HL-60/S4 treated with phorbol 12-myristate 13-acetate at 8.2 ng/mL for 4 days and 3 days (cell line): ENCODE data around the gene STARD3.
"Not testable (repeated sequence)": the region's sequence is repeated elsewhere in the genome, so short reads cannot be mapped to it uniquely, and the experiment has no call there.

ENCODE experiments used
- in situ Hi-C: fragments of 300-500 bp; cut with MboI; formaldehyde crosslinking; loops from 2 replicates; pipeline ENCODE4 v1.15.0; 2022; ENCODE audit warnings: low sequenced_read_pairs

Gene STARD3

DNA sequence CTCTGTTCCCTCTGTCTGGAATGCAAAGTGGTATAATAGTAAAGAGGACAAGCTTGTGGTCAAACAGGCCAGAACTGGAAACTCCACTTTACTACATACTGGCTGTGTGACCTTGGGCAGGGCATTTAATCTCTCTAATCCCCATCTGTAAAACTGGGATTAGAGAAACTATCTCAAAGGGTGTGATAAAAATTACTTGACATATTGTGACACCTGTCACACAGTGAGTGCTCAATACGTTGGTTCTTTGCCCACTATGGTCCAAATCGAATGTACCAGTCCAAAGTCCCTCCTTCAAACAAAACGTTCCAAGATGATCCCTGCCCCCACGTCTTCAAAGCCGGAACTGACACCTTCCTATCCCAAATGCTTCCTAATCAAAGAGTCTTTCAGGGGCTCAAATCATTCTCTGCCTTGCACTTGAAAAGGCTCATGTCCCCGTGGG lies 50.2 kb downstream of the STARD3 start:
- in situ Hi-C loops: no loop called here

DNA sequence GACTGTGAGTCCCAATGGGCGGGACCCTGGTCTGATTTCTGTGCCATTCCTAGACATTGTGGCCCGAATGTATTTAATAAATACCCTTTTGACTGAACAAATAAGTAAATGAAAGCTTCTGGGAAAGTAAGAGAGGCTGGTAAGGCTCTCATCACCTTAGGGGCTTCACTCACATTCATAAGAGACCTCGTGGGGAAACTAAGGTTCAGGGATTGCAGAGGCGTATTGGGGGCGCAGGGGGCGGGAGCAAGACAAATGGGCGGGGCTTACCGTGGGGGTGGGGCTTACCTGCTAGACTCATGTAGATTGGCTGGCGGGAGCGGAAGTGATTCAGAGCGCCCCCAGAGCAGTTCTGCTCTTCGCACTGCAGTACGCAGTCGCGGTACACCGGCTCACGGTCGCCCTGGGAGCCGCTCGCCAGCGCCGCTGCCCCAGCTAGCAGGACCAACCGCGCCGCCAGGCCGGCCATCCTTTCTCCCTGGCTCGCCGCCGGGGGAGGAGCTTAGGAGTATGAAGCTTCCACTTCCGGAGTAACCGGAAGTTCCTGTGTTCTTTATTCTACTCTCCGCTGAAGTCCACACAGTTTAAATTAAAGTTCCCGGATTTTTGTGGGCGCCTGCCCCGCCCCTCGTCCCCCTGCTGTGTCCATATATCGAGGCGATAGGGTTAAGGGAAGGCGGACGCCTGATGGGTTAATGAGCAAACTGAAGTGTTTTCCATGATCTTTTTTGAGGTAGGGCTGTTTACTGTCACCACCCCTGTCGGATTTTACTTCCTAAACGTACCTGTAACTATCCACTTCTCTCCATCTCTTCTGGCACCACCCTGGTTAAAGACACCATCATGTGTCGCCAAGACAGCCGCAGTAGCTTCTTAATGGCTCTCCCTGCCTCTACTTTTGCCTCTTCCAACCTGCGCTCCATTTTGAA lies 50.9 kb downstream of the STARD3 start, which contains the start of gene PGAP3:
PGAP3 (minus strand) TSS at position 512 of the 929 bp plus-strand sequence; CDS start at position 469, 43 bp downstream.
- in situ Hi-C loops: no loop called here

DNA sequence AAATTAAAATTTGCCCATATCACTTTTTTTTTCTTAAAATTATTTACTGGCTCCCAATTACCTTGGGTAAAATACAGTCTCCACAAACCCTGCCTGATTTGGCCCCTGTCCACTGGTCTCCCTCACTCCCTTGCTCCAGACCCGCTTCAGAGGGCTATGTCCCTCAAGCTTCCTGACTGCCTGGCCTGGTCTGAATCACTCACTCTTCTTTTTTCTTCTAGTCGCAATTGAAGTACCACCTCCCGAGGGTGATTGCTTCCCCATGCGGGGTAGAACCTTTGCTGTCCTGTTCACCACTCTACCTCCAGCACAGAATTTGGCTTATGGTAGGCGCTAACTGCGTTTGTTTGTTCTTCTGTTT lies 51.5 kb downstream of the STARD3 start:
- in situ Hi-C loops: no loop called here

DNA sequence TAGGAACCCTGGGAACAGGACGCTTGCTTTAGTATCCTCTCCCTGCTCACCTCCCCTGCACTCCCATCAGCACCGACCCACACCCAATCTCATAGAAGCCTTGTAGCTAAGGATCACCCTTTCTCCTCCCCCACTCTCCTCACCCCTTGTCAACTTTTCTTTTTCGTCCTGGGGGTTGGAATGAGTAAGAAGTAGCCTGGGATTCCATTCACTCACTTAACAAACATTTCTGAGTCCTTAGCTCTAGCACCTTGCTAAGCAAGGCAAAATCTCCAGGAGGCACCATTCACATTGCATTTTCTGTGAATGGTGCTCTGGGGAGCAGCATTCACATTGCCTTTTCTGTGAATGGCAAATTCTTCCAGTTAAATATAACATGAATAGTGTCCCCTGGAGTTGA lies 52.0 kb downstream of the STARD3 start:
- in situ Hi-C loops: no loop called here

DNA sequence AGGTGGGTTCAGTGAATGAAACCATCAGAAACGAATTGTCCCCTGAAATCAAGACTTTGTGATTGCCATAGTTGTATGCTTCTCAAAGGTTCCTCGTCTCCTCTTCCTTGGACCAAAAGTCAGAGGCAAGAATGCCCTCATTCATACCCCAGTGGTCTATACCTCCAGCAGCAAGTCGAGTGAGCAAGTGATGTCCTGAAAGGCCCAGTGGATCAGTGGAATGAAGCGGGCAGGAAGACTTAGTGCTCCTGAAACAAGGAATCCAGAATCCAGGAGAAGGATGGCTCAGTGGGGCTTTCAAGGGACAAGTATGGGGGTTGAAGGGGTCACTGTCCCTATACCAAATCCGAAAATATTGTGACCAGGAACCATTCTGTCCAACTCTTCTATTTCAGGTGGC lies 57.6 kb downstream of the STARD3 start:
- in situ Hi-C loops: no loop called here

- in situ Hi-C loops: no loop called here
Measured at GRCh38 chr17:39695089-39695474, 58.1 kb downstream of the STARD3 start.

DNA sequence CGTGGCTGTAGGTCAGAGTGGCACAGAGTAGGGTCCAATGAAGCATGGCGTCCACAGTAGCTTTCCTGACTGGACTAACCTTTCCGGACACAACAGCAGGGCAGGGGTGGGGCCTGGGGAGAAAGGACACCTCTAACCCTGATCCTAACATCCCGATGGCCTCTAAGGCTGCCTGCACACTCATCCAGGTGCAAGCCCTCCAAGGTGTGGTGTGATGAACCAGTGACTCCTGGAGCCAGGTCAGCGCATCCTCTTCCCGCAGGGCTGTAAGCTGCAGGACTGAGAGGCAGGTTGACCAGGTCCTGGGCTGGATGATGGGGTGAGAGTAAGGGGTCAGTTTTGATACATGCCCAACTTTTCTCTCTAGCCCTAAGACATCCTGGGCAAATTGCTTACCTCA lies 59.8 kb downstream of the STARD3 start:
- in situ Hi-C loops: no loop called here

DNA sequence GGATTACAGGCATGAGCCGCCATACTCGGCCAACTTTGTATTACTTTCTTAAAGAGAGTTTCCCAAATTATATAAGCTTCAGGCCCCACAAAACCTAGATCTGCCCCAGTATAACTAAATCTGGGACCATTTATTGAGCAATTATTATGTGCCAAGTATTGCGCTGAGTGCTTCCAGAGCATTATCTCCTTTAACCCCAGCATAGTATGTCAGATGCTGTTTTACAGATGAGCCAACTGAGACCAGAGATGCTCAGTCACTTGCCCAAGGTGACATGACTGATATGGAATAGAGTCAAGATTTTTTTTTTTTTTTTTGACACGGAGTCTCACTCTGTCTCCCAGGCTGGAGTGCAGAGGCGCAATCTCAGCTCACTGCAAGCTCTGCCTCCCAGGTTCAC lies 61.0 kb downstream of the STARD3 start:
- in situ Hi-C loops: no loop called here

- in situ Hi-C loops: not testable (repeated sequence)
Measured at GRCh38 chr17:39699157-39699817, 62.3 kb downstream of the STARD3 start.

GRCh38 chr17:39699818-39700147 lies 62.8 kb downstream of the STARD3 start, which contains the start of gene ERBB2:
Gene ERBB2, plus strand, starts transcription at chr17:39700064. Its CDS starts 175 bp downstream, at chr17:39700239.
- in situ Hi-C loops: no loop called here

DNA sequence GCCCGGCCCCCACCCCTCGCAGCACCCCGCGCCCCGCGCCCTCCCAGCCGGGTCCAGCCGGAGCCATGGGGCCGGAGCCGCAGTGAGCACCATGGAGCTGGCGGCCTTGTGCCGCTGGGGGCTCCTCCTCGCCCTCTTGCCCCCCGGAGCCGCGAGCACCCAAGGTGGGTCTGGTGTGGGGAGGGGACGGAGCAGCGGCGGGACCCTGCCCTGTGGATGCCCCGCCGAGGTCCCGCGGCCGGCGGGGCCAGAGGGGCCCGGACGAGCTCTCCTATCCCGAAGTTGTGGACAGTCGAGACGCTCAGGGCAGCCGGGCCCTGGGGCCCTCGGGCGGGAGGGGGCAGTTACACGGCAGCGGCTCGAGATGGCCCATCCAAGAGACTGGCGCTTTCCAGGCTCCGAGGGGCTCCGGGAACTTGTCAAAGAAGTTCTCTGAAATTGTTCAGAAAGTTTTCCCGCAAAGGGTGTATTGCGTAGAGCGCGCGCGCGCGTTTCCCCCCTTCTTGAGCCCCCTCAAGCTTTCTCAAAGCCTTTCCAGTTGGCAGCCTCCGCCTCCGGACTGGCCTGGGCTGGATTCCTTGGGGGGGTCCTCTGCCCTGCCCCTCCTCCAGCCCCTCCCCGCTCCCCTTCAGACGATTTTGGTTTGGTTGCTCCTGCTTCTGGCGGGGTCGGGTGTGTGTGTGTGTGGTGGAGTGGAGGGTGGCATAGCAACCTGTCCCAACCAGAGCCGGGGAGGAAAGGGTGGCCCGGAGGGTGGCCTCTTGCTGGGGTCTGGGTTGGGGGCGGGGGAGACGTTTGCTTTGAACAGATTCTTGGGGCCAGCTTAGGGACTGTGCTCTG lies 63.4 kb downstream of the STARD3 start:
- in situ Hi-C loops: no loop called here

- in situ Hi-C loops: no loop called here
Measured at GRCh38 chr17:39701012-39701783, 64.3 kb downstream of the STARD3 start.

- in situ Hi-C loops: no loop called here
Measured at GRCh38 chr17:39701784-39702422, 65.0 kb downstream of the STARD3 start.

GRCh38 chr17:39702901-39703893 lies 66.3 kb downstream of the STARD3 start:
- in situ Hi-C loops: no loop called here

DNA sequence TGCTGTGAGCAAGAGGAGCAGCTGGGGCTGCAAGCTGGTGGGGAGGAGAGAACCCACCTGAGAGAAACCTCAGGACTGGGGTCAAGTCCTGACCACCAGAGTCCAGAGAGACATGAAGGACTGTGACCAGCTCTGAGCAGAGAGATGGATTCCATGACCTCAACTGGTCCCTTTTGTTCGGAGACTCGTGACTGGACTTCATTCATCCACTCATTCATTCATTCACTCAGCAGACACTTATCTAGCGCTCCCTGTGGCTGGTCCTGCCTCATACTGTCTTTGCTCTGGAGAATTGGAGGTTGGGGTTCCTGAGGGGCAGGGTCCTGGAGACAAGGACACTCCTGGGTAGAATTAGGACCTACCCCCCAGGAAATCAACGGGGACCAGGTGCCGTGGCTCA lies 67.0 kb downstream of the STARD3 start:
- in situ Hi-C loops: no loop called here

DNA sequence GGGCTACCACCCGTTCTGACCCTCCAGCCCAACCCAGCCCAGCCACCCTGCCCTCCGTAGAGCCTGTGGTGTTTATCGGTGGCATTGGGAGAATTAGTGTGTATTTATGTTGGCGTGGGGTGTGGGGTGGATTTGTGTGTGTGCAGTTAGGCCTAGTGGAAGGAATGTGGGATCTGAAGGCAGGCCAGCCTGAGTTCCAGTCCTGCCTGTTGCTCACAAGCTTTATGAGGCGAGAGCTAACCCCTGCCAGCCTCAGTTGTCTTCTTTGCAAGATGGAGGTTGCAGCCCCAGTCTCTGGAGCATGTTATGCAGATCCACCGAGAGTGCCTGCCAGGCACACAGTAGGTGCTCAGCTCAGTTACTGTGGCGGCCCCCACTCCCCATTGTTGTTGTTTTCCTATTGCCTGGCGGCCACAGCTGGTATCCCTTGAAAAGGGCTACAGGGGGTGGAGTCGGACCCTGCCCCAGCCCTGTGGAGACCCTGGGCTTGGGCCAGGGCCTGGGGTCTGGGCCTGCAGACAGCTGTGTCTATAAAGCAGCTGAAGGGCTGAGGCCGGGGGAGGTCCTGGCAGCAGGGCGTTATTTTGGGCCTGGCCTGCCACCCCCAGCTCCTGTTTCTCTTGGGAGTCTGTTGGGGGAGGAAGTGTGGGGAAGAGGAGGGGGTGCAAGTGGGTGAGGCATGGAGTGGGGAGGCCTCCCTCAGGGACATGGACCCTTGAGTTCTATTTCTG lies 68.0 kb downstream of the STARD3 start:
- in situ Hi-C loops: no loop called here

DNA sequence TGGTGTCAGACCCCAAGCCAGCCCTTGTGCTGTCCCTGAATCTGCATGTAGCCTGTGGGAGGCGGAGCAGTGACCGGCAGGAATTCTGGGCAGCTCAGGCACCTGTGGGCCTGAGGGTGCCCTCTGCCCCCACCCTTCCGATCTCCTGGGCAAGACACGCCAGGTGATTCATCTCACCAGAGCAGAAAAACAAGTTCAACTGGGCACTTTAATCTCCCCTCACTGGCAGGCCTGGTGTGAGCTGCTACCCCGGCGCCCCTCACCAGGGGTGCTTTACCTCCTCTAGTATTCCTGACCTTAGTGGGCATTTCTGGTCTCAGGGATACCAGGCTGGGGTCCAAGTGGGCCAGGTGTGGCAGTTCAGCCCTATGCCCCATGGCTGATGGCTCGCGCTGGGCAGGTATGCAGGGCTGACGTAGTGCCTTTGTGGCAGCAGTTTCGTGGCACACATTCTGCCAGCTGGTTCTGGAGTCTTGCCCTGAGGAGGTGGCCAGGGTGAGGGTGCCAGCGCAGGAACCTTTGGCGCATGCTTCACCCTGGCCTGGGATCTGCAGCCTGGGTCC lies 68.9 kb downstream of the STARD3 start:
- in situ Hi-C loops: no loop called here

GRCh38 chr17:39706383-39706782 lies 69.4 kb downstream of the STARD3 start:
- in situ Hi-C loops: no loop called here
